GM20000 (cell line): ENCODE data around the gene RNF141.

Experiments used
- DNase-seq: peaks from one replicate; pipeline ENCODE4 v3.0.0; 2012; ENCODE audit warnings: low spot score
- CTCF ChIP-seq: IDR thresholded peaks from 2 replicates; pipeline ENCODE4 v1.5.1; 2012; ENCODE audit warnings: mild to moderate bottlenecking, control low read depth; ENCODE audit errors: extremely low read depth, missing control alignments

The RNF141 gene

DNA sequence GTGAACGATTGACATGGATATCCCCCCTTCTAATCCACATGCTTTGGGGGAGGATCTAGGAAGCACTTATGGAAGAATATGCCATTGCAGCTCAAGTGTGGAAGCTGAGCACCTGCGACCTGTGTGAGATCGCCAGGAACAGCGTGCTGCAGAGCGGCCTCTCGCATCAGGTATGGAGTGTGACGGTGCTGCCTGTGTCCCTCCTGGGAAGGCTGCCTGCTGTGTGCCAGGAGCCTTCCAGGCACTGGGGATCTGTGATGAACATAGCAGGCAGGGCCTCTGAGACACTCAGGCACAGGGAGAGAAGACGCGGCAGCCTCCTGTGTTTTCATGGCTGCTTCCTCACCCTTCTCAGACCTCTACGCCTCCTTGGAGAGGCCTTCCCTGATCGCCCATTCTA, 36.5 kb downstream of the RNF141 start:
- no peak for DNase-seq
- no peak for TF ChIP-seq CTCF

DNA sequence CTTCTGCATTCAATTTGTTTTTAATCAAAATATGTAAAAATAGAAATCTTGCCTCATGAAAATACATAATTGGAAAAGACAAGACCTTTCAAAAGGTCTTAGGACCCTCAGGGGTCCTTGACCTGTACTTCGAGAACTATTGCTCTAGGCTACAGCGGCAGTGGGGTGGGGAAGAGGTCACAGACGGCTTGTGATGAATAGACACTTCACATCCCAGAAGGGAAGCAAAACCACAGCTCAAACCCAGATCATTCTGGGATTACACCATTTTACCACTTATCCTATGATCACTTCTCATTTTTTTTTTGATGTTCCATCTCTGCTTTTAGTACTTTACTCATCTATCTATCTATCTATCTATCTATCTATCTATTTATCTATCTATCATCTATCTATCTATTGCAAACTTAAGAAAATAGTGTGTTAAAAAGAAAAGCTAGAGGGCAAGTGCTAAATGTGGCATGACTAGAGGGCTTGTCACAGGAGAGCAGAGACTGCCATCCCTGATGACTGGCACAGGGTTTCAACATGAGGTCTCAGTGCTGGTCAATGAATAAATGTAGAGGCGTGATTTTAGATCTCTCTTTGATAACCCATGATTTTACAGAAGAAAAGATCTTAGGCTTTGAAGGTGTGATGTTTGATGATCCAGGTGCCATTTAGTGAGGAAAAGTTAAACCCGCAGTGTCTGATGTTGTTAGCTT, 37.1 kb downstream of the RNF141 start:
- DNase-seq: no peak
- TF ChIP-seq CTCF: no peak

DNA sequence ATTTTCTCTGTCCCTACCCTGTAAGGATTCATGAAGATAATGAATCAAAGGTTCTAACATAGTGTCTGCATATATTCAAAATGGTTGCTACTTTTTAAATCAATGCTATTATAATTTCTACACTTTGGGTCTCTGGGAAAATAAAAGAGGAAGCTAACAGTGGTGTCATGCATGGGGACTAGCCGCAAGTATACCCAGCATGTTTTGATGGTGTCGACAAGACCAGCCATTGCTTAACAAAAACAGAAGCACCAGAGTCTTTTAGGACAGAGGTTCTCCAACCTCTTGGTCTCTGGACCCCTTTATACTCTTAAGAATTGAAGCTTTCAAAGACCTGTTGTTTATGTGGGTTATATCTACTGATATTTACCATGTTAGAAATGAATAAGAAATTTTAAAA, 37.8 kb downstream of the RNF141 start:
- TF ChIP-seq CTCF: no peak
- no peak for DNase-seq

DNA sequence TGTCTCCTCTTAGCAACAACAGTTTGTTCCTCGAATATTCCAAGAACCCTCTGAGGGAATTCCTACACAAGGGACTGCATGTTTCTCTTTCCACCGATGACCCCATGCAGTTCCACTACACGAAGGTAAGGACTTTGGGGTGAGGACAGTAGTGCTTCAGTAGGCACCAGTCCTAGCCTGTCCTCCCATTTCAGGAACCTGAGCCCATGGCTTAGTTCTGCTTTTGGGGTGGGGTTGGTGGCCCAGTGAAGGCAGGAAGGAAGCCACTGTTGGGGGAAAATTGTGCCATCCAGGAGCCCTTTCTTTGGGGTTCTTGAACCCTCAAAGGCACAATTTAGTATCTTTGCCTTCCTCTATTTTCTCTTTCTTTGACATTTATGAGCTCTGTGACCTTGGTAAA, 38.2 kb downstream of the RNF141 start:
- no peak for TF ChIP-seq CTCF
- DNase-seq: no peak

GRCh38 chr11:10502065-10502680, 38.8 kb downstream of the RNF141 start:
- DNase-seq: no peak

GRCh38 chr11:10500757-10501684, 40.0 kb downstream of the RNF141 start:
- DNase-seq: no peak
- TF ChIP-seq CTCF: no peak

More at GRCh38 chr11:10502065-10502680, 38.8 kb downstream of the RNF141 start:
- no peak for TF ChIP-seq CTCF
